Fibroblast of skin of back (primary cell): ENCODE measurements around the gene NMT2. TPM values are rescaled to one million over a fixed set of nuclear protein-coding genes. Genes with fewer than 3 reads are reported as not detected.
"Not testable (repeated sequence)": the region's sequence is repeated elsewhere in the genome, so short reads cannot be mapped to it uniquely, and the experiment has no call there.

Experiments used
- DNase-seq: peaks from one replicate; pipeline ENCODE4 v3.0.0-alpha.2; 2013
- polyA plus RNA-seq, 2 experiments: library from polyadenylated mRNA; unstranded; fragments of 120-200 nt; gene quantifications; one replicate each; pipeline ENCODE4 v1.2.1, GENCODE V29; 2013; ENCODE audit not compliant: insufficient read length in 2 of 2

The NMT2 gene
- polyA plus RNA-seq (2013, experiment 1 of 2; ENCODE audit: insufficient read length) = 17.2 TPM
- polyA plus RNA-seq (2013, experiment 2 of 2; ENCODE audit: insufficient read length) = 10.5 TPM

- peak; percentile 85 for DNase-seq
Observed at GRCh38 chr10:15168291-15168785, at the start of gene NMT2. NMT2 (minus strand) TSS chr10:15168693; CDS start chr10:15168612, 81 bp downstream.

GRCh38 chr10:15216700-15217099 lies 48.2 kb upstream of the NMT2 start:
- no peak for DNase-seq

GRCh38 chr10:15214237-15214636 lies 45.7 kb upstream of the NMT2 start:
- DNase-seq = no peak

- DNase-seq = no peak
Observed at GRCh38 chr10:15213461-15213861, 45.0 kb upstream of the NMT2 start.

GRCh38 chr10:15211464-15211979 lies 43.0 kb upstream of the NMT2 start:
- DNase-seq = peak; percentile 90

GRCh38 chr10:15210521-15210920 lies 42.0 kb upstream of the NMT2 start:
- no peak for DNase-seq

- DNase-seq = peak; percentile 72
Observed at GRCh38 chr10:15209827-15210509, 41.5 kb upstream of the NMT2 start.

- DNase-seq = no peak
Observed at GRCh38 chr10:15208221-15208620, 39.7 kb upstream of the NMT2 start.

- DNase-seq = not testable (repeated sequence)
Observed at GRCh38 chr10:15207410-15207809, 38.9 kb upstream of the NMT2 start.

GRCh38 chr10:15202639-15203038 lies 34.1 kb upstream of the NMT2 start:
- peak; percentile 16 for DNase-seq

- not testable (repeated sequence) for DNase-seq
Observed at GRCh38 chr10:15202301-15202621, 33.8 kb upstream of the NMT2 start.

GRCh38 chr10:15201589-15202300 lies 33.3 kb upstream of the NMT2 start:
- peak; percentile 45 for DNase-seq

- peak; percentile 95 for DNase-seq
Observed at GRCh38 chr10:15200626-15201025, 32.1 kb upstream of the NMT2 start.

- no peak for DNase-seq
Observed at GRCh38 chr10:15197911-15198310, 29.4 kb upstream of the NMT2 start.

GRCh38 chr10:15197276-15197675 lies 28.8 kb upstream of the NMT2 start:
- peak; percentile 63 for DNase-seq

GRCh38 chr10:15196021-15196834 lies 27.7 kb upstream of the NMT2 start:
- no peak for DNase-seq

- DNase-seq = no peak
Observed at GRCh38 chr10:15189133-15189885, 20.8 kb upstream of the NMT2 start.

GRCh38 chr10:15188603-15189002 lies 20.1 kb upstream of the NMT2 start:
- no peak for DNase-seq

GRCh38 chr10:15183689-15184481 lies 15.4 kb upstream of the NMT2 start:
- DNase-seq = no peak

- peak; percentile 53 for DNase-seq
Observed at GRCh38 chr10:15182540-15183207, 14.2 kb upstream of the NMT2 start.
